HG02642 (cell line): ENCODE results near the gene ZSWIM1.

Experiments used
- ATAC-seq: cut with Tn5 transposase; IDR thresholded peaks from one replicate; pipeline ENCODE4 v1.9.1; 2021; ENCODE audit warnings: mild to moderate bottlenecking; ENCODE audit not compliant: unreplicated experiment, poor library complexity

Gene ZSWIM1

DNA sequence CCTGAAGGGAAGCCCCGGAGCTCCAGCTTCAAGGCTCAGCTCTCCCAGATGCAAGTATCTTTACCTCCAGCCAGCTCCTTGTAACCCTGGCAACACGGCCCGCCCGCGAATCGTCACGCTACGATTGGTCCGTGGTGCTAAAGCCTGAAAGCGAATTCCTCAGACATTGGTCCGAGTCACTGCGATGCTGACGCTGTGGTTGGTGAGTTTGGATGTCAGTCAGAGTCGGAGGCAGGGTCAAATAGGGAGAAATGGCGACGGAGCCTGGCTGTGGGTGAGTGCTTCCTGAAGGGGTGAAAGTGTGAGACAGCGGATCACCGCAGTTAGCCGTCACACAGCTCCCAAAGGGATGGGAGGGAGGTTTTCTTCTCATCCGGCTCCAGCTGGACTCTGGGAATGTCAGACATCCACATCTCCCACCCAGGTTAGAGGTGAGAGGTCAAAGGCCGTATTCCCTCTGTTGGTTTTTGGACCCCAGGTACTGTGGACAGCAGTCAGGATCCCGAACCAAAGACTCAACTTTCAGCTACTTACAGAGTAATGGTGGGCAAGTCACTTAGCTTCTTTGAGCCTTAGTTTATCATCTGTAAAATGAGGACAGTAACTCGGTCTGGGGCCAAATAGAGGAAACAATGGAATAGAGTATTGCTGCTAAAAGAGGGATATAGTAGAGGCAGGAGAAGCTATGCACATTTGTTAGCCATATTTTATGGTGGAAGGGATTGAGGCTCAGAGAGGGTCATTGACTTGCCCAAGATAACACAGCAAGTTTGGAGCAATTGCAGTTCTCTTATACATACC is at the start of gene ZSWIM1:
Gene ZSWIM1, plus strand, starts transcription at position 240 of the 801 bp plus-strand sequence. CDS start 1,366 bp downstream, outside the sequence.
- peak; percentile 98 for ATAC-seq

DNA sequence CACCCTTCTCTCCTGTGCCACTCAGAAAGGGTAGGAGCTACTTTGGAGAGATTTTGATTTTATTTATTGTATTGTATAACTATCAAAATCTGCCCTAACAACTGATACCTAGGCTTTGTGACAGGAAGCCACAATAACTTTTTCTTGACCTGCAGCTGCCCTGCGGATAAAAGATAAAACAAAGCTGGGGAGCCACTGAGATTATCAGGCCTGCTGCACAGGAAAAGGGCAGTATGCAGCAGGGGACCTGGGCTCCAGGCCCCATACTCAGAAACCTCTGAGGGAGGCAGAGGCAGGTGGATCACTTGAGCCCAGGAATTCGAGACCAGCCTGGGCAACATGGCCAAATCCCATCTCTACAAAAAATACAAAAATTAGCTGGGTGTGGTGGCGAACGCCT is 48.4 kb upstream of the ZSWIM1 start:
- ATAC-seq, result no peak

DNA sequence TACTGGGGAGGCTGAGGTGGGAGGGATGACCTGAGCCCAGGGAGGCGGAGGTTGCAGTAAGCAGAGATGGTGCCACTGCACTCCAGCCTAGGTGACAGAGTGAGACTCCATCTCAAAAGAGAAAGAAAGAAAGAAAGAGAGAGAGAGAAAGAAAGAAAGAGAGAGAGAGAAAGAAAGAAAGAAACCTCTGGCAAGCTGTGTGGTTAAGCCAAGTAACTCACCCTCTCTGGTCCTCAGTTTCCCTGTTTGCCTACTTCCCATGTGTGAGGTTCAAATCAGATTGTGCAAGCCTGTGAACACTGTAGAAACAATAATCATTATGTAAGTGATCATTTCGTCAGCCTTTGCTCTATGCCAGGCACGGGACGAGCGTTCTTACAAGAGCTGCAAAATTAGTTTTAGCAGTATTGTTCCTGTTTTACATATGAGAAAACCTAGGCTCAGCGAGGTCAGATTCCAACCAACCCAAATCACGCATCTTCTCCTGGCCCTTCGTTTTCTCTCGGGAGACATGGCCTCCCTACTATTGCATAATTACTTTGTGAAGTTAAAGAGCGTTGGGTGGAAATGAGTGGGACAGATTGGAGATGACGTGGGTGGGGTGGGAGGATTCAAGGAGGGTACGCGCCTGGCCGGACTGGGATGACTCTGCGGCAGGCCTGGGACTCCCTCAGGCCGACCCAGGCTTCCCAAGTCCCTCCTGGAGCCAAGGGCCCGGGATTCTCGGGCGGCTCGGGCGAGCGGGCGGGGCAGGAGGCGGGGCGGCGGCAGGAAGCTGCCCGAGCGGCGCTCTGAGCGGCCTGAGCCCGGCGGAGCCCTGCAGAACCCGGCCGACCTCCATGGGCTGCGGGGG is 47.8 kb upstream of the ZSWIM1 start, which contains the start of gene SNX21:
Gene SNX21, plus strand, starts transcription at position 770 of the 853 bp plus-strand sequence. CDS start 121 bp downstream, outside the sequence.
- ATAC-seq, result no peak

DNA sequence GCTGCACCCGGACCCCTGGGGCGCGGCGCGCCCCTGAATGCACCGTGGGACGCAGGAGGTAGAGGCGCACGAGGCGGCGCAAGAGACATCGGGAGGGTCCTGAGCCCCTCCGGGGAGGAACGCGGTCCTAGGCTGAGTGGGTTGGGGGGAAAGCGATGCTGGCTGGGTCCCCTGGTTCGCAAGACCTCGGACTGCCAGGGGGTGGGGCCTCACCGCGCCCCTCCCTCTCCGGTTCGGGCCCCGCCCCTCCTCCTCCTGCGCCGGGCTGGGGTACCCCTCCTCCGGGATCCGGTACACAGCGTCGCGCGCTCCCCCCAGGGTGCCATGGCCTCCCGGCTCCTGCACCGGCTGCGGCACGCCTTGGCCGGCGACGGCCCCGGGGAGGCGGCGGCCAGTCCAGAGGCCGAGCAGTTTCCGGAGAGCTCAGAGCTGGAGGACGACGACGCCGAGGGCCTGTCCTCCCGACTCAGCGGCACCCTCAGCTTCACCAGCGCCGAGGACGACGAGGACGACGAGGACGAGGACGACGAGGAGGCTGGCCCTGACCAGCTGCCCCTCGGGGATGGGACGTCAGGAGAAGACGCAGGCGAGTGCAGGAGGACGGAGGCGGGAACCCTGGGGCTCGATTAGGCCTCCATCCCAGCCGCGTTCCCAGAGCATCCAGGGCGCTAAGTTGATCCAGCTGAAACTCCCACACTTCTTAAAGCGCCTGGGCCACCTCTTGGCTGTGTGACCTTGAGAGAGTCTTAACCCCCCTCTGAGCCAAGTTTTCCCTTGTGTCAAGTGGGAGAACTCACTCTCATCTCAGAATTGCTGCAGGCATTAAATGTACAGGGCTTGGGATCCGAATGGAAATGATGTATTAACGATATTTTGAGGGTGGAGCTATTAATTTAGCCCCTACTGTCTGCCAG is 46.9 kb upstream of the ZSWIM1 start:
- no peak for ATAC-seq

DNA sequence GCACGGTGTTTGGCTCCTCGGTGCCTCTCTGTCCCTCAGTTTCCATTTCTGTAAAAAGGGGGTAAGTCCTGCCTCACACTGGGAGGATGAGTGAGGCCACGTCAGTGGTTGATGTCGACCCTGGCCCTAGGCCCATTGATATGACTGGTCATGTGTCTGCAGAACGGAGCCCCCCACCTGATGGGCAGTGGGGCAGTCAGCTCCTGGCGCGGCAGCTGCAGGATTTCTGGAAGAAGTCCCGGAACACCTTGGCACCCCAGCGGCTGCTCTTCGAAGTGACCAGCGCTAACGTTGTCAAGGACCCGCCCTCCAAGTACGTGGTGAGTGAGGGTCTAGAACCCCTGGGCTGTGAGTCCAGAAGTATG is 46.2 kb upstream of the ZSWIM1 start:
- ATAC-seq, result no peak

DNA sequence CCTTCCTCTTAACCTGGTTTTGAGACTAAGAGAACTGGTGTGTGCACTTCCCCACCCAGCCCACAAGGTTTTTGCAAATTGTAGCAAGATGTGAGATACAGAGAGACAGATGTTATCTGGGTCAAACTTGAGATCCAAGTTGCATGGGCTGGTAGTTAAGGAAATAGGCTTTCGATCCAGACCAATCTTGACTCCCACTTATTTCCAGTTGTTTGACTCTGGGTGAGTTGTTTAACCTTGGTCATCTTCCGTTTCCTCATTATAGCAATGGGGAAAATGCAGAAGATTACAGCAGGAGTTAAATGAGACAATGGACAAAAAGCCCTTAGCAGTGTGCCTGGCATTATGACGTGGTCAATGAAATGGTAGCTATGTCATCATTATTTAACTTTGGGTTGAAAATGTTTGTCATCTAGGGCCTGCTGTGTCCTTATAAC is 45.7 kb upstream of the ZSWIM1 start:
- ATAC-seq, result no peak

DNA sequence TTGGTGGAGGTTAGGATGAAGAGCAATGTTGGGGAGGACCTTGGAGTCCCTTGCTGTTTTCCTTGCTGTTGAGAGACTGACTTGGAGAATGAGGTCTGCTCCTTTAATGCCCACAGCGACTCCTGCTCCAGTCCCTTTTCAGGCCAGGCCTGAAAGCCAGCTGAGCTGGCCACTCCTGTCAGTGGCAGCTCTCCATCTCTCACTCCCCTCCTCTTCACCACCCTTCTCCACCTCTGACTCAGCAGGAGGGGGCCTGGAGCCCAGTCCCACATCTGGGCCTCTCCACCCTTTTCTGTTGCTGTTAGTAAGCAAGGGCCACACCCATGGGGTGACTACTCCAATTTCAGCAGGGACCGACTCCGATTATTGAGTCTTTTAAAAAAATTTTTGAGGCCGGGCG is 45.2 kb upstream of the ZSWIM1 start:
- no peak for ATAC-seq

DNA sequence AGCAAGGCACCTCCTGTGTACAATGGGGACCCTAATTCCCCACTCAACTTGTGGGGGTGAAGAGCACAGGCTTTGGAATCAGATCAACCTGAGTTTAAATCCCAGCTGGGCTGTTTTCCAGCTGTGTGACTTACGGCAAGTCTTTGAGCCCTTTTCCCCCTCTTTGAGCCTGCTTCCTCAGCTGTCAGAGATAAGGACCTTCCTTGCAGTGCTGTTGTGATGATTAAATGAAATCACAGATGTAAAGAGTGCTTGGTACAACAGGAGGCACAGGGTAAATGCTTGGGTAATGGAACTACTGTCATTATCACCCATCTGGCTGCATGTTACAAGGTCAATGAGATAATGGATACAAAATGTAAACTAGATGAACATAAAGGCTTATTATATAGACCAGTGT is 44.2 kb upstream of the ZSWIM1 start:
- ATAC-seq, result no peak

DNA sequence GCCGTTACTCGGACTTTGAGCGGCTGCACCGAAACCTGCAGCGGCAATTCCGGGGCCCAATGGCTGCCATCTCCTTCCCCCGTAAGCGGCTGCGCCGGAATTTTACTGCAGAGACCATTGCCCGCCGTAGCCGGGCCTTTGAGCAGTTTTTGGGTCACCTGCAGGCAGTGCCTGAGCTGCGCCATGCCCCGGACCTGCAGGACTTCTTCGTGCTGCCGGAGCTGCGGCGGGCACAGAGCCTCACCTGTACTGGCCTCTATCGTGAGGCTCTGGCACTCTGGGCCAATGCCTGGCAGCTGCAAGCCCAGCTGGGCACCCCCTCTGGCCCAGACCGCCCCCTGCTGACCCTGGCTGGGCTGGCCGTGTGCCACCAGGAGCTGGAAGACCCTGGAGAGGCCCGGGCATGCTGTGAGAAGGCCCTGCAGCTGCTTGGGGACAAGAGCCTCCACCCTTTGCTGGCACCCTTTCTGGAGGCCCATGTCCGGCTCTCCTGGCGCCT is 40.3 kb upstream of the ZSWIM1 start:
- no peak for ATAC-seq

DNA sequence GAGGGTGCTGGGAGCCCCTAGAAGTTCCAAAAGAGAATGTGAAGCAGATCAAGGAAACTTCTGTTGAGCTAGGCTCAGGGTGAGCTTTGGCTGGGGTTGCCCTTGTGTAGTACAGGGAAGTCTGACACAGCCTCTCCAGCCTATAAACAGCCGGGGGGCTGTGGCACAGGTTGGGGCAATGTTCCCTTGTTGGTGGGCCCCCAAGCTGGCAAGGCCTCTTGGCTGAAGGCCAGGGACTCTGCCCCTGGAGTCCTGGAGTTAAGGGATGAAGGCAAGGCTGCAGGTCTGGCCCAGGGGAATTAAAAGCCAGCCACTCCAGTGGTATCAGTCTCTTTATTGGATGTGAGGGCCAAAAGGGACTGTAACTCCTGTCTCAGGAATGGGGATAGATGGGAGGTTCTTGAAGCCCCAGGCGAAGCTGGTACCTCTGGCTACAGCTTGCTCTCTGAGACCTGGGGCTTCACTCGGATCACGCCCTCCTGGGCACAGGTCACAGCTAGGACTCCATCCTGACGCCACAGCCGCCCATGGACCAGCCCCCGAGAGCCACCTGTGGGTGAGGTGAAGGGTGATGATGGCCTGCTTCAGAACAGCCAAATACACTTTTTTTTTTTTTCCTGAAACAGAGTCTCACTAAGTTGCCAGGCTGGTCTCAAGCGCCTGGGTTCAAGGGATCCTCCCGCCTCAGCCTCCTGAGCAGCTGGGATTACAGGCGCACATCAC is 39.5 kb upstream of the ZSWIM1 start:
- no peak for ATAC-seq

DNA sequence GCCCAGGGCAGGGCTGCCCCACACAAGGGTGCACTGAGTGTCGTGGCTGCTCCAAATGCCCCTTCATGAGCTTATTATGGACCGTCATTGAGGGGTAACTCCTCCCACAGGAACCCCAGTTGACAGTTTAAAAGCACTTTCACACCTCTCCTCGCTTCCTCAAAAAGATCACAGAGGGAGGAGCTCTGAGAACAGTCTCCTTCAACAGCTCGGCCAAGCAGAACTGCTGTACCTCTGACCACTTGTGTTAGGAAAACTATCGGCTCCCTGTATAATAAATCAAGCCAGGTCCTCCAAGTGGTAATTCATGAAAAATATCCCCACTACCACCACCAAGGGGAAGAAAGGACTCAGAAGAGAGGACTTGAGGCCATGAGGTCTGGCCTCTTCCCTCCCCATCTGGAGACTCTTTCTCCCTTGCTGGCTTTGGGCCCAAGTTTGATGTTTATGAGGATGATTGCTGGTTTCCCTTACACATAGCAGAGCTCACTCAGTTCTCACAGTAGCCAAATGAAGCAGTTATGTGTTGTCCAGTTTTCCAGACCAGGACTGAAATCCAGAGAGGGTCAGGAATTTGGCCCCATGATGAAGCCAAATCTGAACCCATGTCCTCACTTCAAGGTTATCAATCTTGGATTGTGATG is 38.7 kb upstream of the ZSWIM1 start:
- ATAC-seq, result no peak

DNA sequence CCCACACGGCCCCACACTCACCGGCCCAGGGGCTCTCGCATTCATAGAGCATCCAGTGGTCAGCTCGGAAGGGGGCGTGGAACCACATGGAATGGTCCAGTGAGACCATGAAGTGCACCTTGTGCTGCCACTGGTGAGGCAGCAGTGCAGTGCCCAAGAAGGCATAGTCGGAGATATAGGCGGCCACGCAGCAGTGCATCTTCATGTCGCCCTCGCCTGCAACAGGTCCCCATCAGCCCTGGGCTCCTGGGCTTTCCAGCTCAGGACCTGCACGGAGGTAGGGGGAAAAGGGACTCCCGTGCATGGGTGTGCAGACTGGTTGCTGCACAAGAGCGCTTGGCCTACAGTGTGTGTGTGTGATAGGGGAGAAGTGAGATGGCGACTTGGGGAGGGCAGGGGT is 37.5 kb upstream of the ZSWIM1 start:
- ATAC-seq, result no peak

DNA sequence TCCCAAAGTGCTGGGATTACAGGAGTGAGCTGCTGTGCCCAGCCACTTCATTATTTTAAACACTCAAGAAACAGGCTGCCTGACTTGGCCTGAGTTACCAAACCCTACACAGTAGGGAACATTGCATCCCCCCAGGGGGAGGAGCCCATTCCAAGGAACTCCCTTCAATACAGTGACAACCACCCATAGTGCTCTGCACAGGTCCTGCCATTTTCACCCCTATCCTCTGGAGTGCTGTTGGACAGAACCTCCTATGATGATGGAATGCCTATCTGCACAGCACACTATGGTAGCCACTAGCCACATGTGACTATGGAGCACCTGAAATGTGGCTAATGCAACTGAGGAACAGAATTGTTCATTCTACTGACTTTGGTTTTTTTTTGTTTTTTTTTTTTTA is 35.6 kb upstream of the ZSWIM1 start:
- ATAC-seq, result no peak

DNA sequence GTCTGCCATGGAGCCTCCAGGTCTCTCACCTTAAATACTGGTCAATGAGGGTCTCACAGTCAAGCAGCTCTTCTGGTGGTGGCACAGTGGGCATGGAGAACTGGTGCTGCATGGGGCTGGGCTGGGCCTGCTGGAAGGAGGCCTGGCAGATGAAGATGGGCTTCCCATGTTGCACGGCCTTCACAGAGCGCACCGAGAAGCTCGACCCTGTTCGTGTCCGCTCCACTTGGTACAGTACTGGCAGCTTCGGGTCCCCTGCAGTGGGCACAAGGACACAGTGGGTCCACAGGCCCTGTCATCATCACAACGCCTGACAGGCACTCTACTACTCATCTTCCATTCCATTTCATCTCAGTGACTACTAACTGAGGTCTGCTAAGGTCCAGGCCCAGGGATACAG is 32.6 kb upstream of the ZSWIM1 start:
- no peak for ATAC-seq

DNA sequence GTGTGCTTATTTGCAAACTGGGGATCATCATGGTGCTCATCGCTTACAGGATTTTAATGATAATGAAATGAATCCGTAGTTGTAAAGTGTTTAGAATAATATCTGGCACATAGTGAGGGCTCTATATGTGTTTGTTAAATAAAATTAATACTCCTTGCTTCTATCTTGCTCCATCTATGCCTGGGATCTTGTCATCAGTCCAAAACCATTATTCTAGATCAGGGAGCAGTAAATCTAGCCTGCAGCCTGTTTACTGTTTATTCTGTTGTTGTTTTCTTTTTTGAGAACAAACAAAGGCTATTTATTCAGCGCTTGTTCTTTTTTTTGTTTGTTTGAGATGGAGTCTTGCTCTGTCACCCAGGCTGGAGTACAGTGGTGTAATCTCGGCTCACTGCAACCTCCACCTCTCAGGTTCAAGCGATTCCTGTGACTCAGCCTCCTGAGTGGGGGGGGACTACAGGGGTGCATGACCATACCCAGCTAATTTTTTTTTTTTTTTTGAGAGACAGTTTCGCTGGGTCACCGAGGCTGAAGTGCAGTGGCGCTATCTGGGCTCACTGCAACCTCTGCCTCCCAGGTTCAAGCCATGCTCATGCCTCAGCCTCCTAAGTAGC is 32.0 kb upstream of the ZSWIM1 start:
- no peak for ATAC-seq

DNA sequence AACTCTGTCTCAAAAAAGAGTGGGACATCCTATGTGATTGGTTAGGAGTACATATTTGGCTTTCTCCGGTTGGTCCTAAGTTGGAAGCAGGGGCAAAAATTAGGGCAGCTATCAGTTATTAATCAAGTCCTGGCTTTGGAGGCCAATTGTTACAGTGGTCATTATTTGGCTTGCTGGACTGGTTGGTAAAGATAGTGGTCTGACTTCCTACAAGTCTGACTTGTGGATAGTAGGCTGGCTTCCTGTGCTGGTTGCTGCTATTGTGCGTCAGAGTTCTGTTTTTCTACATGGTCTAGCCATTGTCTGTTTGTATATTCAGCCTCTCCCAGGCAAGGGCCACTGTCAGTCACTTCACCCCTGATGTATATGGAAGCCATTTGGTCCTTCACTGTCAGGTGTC is 30.8 kb upstream of the ZSWIM1 start:
- ATAC-seq, result no peak

DNA sequence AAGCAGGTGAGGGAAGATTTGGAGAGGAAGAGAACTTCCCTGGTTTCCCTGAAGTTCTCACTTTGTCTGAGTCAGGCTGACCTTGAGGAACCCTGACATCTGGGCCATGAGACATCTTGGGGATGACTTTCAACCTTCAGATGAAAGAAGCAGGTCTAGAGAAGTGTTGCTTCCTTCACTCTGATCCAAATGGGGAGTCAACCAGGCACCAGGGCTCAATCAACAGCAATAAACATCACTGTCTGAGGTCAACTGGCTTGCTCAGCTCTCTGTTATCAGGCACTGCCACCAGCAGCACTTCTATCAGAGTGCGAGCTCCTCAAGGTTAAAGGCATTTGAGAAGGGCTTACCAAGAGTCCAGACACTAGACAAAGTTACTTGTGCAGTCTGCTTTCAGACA is 30.1 kb upstream of the ZSWIM1 start:
- no peak for ATAC-seq

DNA sequence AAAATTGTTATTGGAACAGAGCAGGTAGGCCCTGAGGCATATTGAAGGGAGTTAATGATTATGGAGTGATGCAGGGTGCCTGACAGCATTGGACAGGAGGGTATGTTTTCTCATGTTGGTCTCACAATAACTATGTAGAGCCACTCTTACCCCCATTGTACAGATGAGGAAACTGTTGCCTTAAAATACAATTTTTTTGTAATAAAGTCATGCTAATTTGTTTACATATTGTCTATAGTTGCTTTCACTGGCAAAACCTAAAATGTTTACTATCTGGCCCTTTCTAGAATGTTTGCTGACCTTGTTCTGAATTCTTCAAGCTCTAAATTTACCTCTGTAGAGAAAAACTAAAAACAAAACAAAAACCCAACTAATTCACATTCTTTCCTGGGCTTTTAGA is 29.5 kb upstream of the ZSWIM1 start:
- ATAC-seq, result no peak

DNA sequence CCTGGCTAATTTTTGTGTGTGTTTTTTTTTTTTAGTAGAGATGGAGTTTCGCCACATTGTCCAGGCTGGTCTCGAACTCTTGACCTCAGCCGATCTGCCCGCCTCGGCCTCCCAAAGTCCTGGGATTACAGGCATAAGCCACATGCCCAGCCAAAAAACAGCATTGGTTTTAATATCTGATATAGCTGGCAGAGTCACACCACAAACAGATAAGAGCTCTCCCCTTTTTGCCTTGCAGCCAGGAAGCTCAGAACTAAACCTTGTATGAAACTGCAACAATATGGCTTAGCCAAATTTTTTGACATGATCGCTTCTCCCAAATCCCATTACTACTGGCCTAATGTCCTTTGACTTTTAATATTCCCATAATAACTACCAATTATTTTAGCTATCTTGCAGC is 28.7 kb upstream of the ZSWIM1 start:
- no peak for ATAC-seq
